ENCODE results near the gene CD247. TPM values are rescaled to one million over a fixed set of nuclear protein-coding genes. Genes with fewer than 3 reads are reported as not detected.

CD247 gene
- total RNA-seq, 1 donor = not detected

DNA sequence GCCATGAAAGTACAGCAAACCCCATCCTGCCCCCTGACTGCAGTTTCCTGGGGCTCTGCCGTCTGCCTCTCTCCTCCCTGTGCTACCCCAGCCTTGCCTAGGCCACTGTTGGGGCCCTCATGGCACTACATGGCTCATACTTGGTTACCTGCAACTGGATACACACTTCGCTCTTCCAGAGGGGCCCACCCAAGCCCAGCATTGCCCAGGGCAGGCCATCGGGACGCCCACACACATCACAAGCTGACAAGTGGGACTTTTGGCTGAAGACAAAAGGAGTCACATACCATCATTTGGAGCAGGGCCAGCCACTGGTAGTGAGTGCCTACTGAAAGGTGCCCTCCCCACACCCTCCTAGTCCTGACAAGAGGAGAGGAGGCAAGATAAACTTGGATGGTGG is 82.8 kb downstream of the CD247 start:
- no peak for DNase-seq (ENCODE audit: low read depth)
- no peak overlapping the region for H3K4me3 ChIP-seq (ENCODE audit: low read depth, low read length)
- TF ChIP-seq, protein P1, sequence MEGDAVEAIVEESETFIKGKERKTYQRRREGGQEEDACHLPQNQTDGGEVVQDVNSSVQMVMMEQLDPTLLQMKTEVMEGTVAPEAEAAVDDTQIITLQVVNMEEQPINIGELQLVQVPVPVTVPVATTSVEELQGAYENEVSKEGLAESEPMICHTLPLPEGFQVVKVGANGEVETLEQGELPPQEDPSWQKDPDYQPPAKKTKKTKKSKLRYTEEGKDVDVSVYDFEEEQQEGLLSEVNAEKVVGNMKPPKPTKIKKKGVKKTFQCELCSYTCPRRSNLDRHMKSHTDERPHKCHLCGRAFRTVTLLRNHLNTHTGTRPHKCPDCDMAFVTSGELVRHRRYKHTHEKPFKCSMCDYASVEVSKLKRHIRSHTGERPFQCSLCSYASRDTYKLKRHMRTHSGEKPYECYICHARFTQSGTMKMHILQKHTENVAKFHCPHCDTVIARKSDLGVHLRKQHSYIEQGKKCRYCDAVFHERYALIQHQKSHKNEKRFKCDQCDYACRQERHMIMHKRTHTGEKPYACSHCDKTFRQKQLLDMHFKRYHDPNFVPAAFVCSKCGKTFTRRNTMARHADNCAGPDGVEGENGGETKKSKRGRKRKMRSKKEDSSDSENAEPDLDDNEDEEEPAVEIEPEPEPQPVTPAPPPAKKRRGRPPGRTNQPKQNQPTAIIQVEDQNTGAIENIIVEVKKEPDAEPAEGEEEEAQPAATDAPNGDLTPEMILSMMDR (IDR thresholded peaks at IDR 0.05; ENCODE audit: insufficient read depth, low read depth, low read length) = no peak

GRCh38 chr1:167434306-167434705 is 84.0 kb downstream of the CD247 start:
- H3K4me3 ChIP-seq (ENCODE audit: low read depth, low read length) = no peak overlapping the region
- DNase-seq (ENCODE audit: low read depth) = no peak
- TF ChIP-seq, protein P1 (IDR thresholded peaks at IDR 0.05; ENCODE audit: insufficient read depth, low read depth, low read length) = no peak

DNA sequence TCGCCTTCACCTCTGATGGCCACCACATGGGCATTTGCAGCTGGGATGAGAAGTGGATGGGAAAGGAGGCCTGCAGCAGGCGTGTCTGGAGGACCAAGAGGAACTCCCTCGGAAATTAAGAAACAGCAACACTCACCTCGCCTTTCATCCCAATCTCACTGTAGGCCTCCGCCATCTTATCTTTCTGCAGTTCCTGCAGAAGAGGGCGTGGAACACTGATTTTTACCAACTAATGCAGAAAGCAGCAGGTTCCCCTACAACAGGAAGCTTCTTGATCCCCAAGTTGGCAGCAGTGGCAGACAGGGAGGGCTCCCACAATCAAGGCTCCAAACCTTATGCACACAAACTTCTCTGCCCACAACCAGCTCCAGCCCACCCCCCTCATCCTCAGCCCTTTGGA is 84.4 kb downstream of the CD247 start:
- TF ChIP-seq, protein P1 (IDR thresholded peaks at IDR 0.05; ENCODE audit: insufficient read depth, low read depth, low read length) = no peak
- no peak overlapping the region for H3K4me3 ChIP-seq (ENCODE audit: low read depth, low read length)
- no peak for DNase-seq (ENCODE audit: low read depth)

- DNase-seq (ENCODE audit: low read depth) = no peak
- no peak overlapping the region for H3K4me3 ChIP-seq (ENCODE audit: low read depth, low read length)
- TF ChIP-seq, protein P1 (IDR thresholded peaks at IDR 0.05; ENCODE audit: insufficient read depth, low read depth, low read length) = no peak
Observed at GRCh38 chr1:167432780-167433179, 85.5 kb downstream of the CD247 start.

GRCh38 chr1:167431909-167432650 is 86.2 kb downstream of the CD247 start:
- DNase-seq (ENCODE audit: low read depth) = no peak
- TF ChIP-seq, protein P1 (IDR thresholded peaks at IDR 0.05; ENCODE audit: insufficient read depth, low read depth, low read length) = no peak
- no peak overlapping the region for H3K4me3 ChIP-seq (ENCODE audit: low read depth, low read length)

- no peak overlapping the region for H3K4me3 ChIP-seq (ENCODE audit: low read depth, low read length)
- DNase-seq (ENCODE audit: low read depth) = no peak
Observed at GRCh38 chr1:167431261-167431908, 86.9 kb downstream of the CD247 start.

More at GRCh38 chr1:167431261-167431908, 86.9 kb downstream of the CD247 start:
- TF ChIP-seq, protein P1 (IDR thresholded peaks at IDR 0.05; ENCODE audit: insufficient read depth, low read depth, low read length) = no peak

All from fibroblast of villous mesenchyme (primary cell).